ENCODE measurements around the gene CHRND. TPM values are rescaled to one million over a fixed set of nuclear protein-coding genes. Genes with fewer than 3 reads are reported as not detected.

Gene CHRND
- not detected for total RNA-seq (ENCODE audit: unreplicated experiment)
- long read RNA-seq = 0 reads

GRCh38 chr2:232525791-232526371 is at the start of gene CHRND:
Gene CHRND (plus strand): TSS chr2:232526160. CDS start chr2:232526216, 56 bp downstream.
- no peaks in the 10 kb centered on the region for H3K36me3 Mint-ChIP-seq (ENCODE audit: low read depth, unreplicated experiment)
- peaks cover 2% of the 10 kb centered on the region for H3K4me1 Mint-ChIP-seq (ENCODE audit: unreplicated experiment)
- H3K4me3 Mint-ChIP-seq (ENCODE audit: unreplicated experiment) = no peak within 1 kb of the TSS
- no peaks in the 10 kb centered on the region for H3K9me3 Mint-ChIP-seq (ENCODE audit: unreplicated experiment)
- no peak for TF ChIP-seq CTCF (IDR thresholded peaks at IDR 0.05; ENCODE audit: unreplicated experiment)
- DNase-seq (ENCODE audit: low spot score) = no peak
- H3K27ac Mint-ChIP-seq (ENCODE audit: unreplicated experiment) = no peak within 1 kb of the TSS
- H3K27me3 Mint-ChIP-seq (ENCODE audit: unreplicated experiment) = peaks cover 9% of the 10 kb centered on the region

- Mint-ChIP-seq H3K36me3 (ENCODE audit: low read depth, unreplicated experiment) (no peaks in the 10 kb centered on the region), H3K4me1 (ENCODE audit: unreplicated experiment) (peaks cover 2% of the 10 kb centered on the region), H3K27ac (ENCODE audit: unreplicated experiment) (no peak overlapping the region), H3K4me3 (ENCODE audit: unreplicated experiment) (no peak overlapping the region), H3K9me3 (ENCODE audit: unreplicated experiment) (no peaks in the 10 kb centered on the region), H3K27me3 (ENCODE audit: unreplicated experiment) (peaks cover 2% of the 10 kb centered on the region)
- no peak for DNase-seq (ENCODE audit: low spot score)
- TF ChIP-seq CTCF (IDR thresholded peaks at IDR 0.05; ENCODE audit: unreplicated experiment) = no peak
These were observed 49.2 kb upstream of the CHRND start for GRCh38 chr2:232476791-232477190.

GRCh38 chr2:232477751-232478510 is 48.0 kb upstream of the CHRND start:
- Mint-ChIP-seq H3K4me1 (ENCODE audit: unreplicated experiment) (peaks cover 2% of the 10 kb centered on the region), H3K36me3 (ENCODE audit: low read depth, unreplicated experiment) (no peaks in the 10 kb centered on the region), H3K9me3 (ENCODE audit: unreplicated experiment) (no peaks in the 10 kb centered on the region), H3K27me3 (ENCODE audit: unreplicated experiment) (peaks cover 2% of the 10 kb centered on the region), H3K4me3 (ENCODE audit: unreplicated experiment) (no peak overlapping the region), H3K27ac (ENCODE audit: unreplicated experiment) (no peak overlapping the region)
- TF ChIP-seq CTCF (IDR thresholded peaks at IDR 0.05; ENCODE audit: unreplicated experiment) = no peak
- DNase-seq (ENCODE audit: low spot score) = no peak

- peaks cover 4% of the 10 kb centered on the region for H3K27me3 Mint-ChIP-seq (ENCODE audit: unreplicated experiment)
- no peak overlapping the region for H3K27ac Mint-ChIP-seq (ENCODE audit: unreplicated experiment)
- no peak for TF ChIP-seq CTCF (IDR thresholded peaks at IDR 0.05; ENCODE audit: unreplicated experiment)
- peaks cover 2% of the 10 kb centered on the region for H3K4me1 Mint-ChIP-seq (ENCODE audit: unreplicated experiment)
- no peaks in the 10 kb centered on the region for H3K36me3 Mint-ChIP-seq (ENCODE audit: low read depth, unreplicated experiment)
- DNase-seq (ENCODE audit: low spot score) = no peak
- no peak overlapping the region for H3K4me3 Mint-ChIP-seq (ENCODE audit: unreplicated experiment)
- H3K9me3 Mint-ChIP-seq (ENCODE audit: unreplicated experiment) = no peaks in the 10 kb centered on the region
These were observed 47.2 kb upstream of the CHRND start for GRCh38 chr2:232478571-232479340.

Data from endothelial cell (in vitro differentiated cells).